SK-N-SH (cell line): ENCODE results near the gene TBRG4.

ENCODE experiments used
- CTCF ChIP-seq: fragments of 200-600 bp; sonication (generic); IDR thresholded peaks from 2 replicates; pipeline ENCODE4 v1.6.1; 2017; ENCODE audit warnings: antibody characterized with exemption, mild to moderate bottlenecking, moderate library complexity
- EP300 ChIP-seq, 2 experiments: IDR thresholded peaks; 2 replicates each; pipeline versions ENCODE4 v1.4.0 to v1.6.1; 2012; ENCODE audit warnings: borderline replicate concordance in 1 of 2, low read depth in 1 of 2, low read length in 1 of 2
- EZH2phosphoT487 ChIP-seq: fragments of 200-600 bp; sonication (generic); IDR thresholded peaks from 2 replicates; pipeline ENCODE4 v1.6.1; 2017; ENCODE audit warnings: low read depth, mixed run types, mild to moderate bottlenecking, antibody characterized with exemption, moderate library complexity, borderline replicate concordance
- MXI1 ChIP-seq: IDR thresholded peaks from 2 replicates; pipeline ENCODE4 v1.6.1; 2012; ENCODE audit warnings: mild to moderate bottlenecking, low read depth, low read length, improper control_type of control experiment
- POLR2AphosphoS5 ChIP-seq: IDR thresholded peaks from 2 replicates; pipeline ENCODE4 v1.6.1; 2012; ENCODE audit warnings: low read depth, low read length
- YY1 ChIP-seq: IDR thresholded peaks from 2 replicates; pipeline ENCODE4 v1.4.0; 2012; ENCODE audit warnings: low read depth, mild to moderate bottlenecking
- TF ChIP-seq, protein P1 (sequence below): IDR thresholded peaks from 2 replicates; pipeline ENCODE4 v1.4.0; 2012; ENCODE audit warnings: low read depth
- TF ChIP-seq, protein P2 (sequence below): IDR thresholded peaks from 2 replicates; pipeline ENCODE4 v1.6.1; 2012; ENCODE audit warnings: mild to moderate bottlenecking, low read depth, low read length, moderate library complexity

DNA sequence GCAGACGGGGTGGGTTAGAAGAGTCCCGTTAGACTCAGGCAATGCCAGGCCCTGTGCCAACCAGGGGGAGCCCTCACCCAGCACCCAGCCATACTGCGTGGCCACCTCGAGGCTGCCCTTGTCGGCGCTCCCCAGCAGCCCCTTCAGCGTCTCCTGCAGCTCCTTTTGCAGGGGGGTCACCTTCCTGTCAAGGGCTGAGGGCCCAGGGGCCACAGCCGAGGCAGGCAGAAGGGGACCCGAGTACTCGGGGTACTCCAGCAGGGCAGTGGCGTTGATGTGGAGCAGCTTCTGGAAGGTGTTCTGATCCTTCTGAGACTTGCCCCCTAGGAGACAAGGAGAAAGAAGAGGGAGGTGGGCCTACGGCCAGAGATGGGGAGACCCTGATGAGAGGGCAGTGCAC lies 9.7 kb downstream of the TBRG4 start:
- TF ChIP-seq, protein P1, sequence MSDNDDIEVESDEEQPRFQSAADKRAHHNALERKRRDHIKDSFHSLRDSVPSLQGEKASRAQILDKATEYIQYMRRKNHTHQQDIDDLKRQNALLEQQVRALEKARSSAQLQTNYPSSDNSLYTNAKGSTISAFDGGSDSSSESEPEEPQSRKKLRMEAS, result no peak
- TF ChIP-seq YY1, result no peak
- TF ChIP-seq POLR2AphosphoS5, result no peak
- no peak for TF ChIP-seq CTCF
- TF ChIP-seq, protein P2, sequence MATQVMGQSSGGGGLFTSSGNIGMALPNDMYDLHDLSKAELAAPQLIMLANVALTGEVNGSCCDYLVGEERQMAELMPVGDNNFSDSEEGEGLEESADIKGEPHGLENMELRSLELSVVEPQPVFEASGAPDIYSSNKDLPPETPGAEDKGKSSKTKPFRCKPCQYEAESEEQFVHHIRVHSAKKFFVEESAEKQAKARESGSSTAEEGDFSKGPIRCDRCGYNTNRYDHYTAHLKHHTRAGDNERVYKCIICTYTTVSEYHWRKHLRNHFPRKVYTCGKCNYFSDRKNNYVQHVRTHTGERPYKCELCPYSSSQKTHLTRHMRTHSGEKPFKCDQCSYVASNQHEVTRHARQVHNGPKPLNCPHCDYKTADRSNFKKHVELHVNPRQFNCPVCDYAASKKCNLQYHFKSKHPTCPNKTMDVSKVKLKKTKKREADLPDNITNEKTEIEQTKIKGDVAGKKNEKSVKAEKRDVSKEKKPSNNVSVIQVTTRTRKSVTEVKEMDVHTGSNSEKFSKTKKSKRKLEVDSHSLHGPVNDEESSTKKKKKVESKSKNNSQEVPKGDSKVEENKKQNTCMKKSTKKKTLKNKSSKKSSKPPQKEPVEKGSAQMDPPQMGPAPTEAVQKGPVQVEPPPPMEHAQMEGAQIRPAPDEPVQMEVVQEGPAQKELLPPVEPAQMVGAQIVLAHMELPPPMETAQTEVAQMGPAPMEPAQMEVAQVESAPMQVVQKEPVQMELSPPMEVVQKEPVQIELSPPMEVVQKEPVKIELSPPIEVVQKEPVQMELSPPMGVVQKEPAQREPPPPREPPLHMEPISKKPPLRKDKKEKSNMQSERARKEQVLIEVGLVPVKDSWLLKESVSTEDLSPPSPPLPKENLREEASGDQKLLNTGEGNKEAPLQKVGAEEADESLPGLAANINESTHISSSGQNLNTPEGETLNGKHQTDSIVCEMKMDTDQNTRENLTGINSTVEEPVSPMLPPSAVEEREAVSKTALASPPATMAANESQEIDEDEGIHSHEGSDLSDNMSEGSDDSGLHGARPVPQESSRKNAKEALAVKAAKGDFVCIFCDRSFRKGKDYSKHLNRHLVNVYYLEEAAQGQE, result no peak
- no peak for TF ChIP-seq EP300 (IDR thresholded peaks at IDR 0.05; ENCODE audit: borderline replicate concordance in 1 of 2, low read depth in 1 of 2, low read length in 1 of 2)
- no peak for TF ChIP-seq EZH2phosphoT487
- no peak for TF ChIP-seq MXI1
